SK-N-MC (cell line): ENCODE results near the gene OPN1MW3.
"Not testable (repeated sequence)": the region's sequence is repeated elsewhere in the genome, so short reads cannot be mapped to it uniquely, and the experiment has no call there.

Experiments used
- EZH2 ChIP-seq: fragments of 200-600 bp; sonication (generic); IDR thresholded peaks from one replicate; pipeline ENCODE4 v1.6.1; 2017; ENCODE audit warnings: antibody characterized with exemption
- FOXP2 ChIP-seq: optimal IDR thresholded peaks from 2 replicates; pipeline ENCODE3; 2011; ENCODE audit warnings: mild to moderate bottlenecking, moderate library complexity; ENCODE audit not compliant: insufficient read depth; ENCODE audit errors: extremely low read length, control extremely low read depth
- POLR2AphosphoS5 ChIP-seq: IDR thresholded peaks from 2 replicates; pipeline ENCODE4 v1.6.1; 2012; ENCODE audit warnings: mild to moderate bottlenecking, low read depth, low read length, borderline replicate concordance

GRCh38 chrX:154238939-154239559, 18.3 kb upstream of the OPN1MW3 start:
- TF ChIP-seq EZH2, POLR2AphosphoS5, FOXP2: not testable (repeated sequence)
